ENCODE data around the gene CDC42BPB. TPM values are rescaled to one million over a fixed set of nuclear protein-coding genes. Genes with fewer than 3 reads are reported as not detected.

Gene CDC42BPB
- total and polyA plus RNA-seq, 2 of the 4 experiments (the other 2 are of a cell fraction) = 49.1 to 81.4 TPM

- H2BK120ac ChIP-seq (ENCODE audit: low read depth, low read length) = no peak overlapping the region
- no peak overlapping the region for H3K9ac ChIP-seq (ENCODE audit: low read depth, low read length)
- no peak for ATAC-seq (ENCODE audit: low read depth)
- H2AK9ac ChIP-seq (replicated peaks; ENCODE audit: low read depth, low read length, poor library complexity) = no peak overlapping the region
- no peaks in the 10 kb centered on the region for H3K27me3 ChIP-seq (ENCODE audit: control insufficient read depth, insufficient read depth, low read length)
- H4K5ac ChIP-seq (ENCODE audit: low read depth, low read length) = no peak overlapping the region
- H3K4me3 ChIP-seq (ENCODE audit: insufficient read depth, low read depth, low read length) = no peak overlapping the region
- no peak overlapping the region for H4K91ac ChIP-seq (ENCODE audit: insufficient read depth, low read depth, low read length)
- dilution Hi-C loops (cut with HindIII; ENCODE audit: low sequenced_read_pairs, unreplicated experiment) (no loop called here), in situ Hi-C loops (cut with MboI; ENCODE audit: low sequenced_read_pairs) (no loop called here), intact Hi-C loops (cut with micrococcal nuclease) (no loop called here)
- H3K23ac ChIP-seq (ENCODE audit: low read depth, low read length) = no peak overlapping the region
- no peak overlapping the region for H3K4ac ChIP-seq (ENCODE audit: low read depth, low read length)
- H2AFZ ChIP-seq (replicated peaks; ENCODE audit: low read length, poor library complexity) = no peak overlapping the region
- H3K14ac ChIP-seq (replicated peaks; ENCODE audit: low read depth, low read length) = no peak overlapping the region
- H2BK15ac ChIP-seq (ENCODE audit: low read depth, low read length) = no peak overlapping the region
- no peaks in the 10 kb centered on the region for H3K9me3 ChIP-seq (ENCODE audit: control insufficient read depth, insufficient read depth, low read length)
- no peak for TF ChIP-seq BHLHE40 (IDR thresholded peaks at IDR 0.05; ENCODE audit: low read depth, low read length)
- no peak for TF ChIP-seq MXI1 (IDR thresholded peaks at IDR 0.05; ENCODE audit: borderline replicate concordance, low read depth, low read length)
- TF ChIP-seq, protein P1, sequence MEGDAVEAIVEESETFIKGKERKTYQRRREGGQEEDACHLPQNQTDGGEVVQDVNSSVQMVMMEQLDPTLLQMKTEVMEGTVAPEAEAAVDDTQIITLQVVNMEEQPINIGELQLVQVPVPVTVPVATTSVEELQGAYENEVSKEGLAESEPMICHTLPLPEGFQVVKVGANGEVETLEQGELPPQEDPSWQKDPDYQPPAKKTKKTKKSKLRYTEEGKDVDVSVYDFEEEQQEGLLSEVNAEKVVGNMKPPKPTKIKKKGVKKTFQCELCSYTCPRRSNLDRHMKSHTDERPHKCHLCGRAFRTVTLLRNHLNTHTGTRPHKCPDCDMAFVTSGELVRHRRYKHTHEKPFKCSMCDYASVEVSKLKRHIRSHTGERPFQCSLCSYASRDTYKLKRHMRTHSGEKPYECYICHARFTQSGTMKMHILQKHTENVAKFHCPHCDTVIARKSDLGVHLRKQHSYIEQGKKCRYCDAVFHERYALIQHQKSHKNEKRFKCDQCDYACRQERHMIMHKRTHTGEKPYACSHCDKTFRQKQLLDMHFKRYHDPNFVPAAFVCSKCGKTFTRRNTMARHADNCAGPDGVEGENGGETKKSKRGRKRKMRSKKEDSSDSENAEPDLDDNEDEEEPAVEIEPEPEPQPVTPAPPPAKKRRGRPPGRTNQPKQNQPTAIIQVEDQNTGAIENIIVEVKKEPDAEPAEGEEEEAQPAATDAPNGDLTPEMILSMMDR (conservative IDR thresholded peaks at IDR 0.05; ENCODE audit: low read depth, low read length) = no peak
- TF ChIP-seq RAD21 (IDR thresholded peaks at IDR 0.05; ENCODE audit: low read length) = no peak
- TF ChIP-seq USF2 (IDR thresholded peaks at IDR 0.05; ENCODE audit: low read depth, low read length) = no peak
- TF ChIP-seq SMC3 (IDR thresholded peaks at IDR 0.05; ENCODE audit: low read depth, low read length) = no peak
- no peak for TF ChIP-seq POLR2A (IDR thresholded peaks at IDR 0.05; ENCODE audit: low read depth, low read length)
- no peak for TF ChIP-seq MAZ (IDR thresholded peaks at IDR 0.05; ENCODE audit: borderline replicate concordance, low read depth, low read length)
- no peak for TF ChIP-seq CEBPB (IDR thresholded peaks at IDR 0.05; ENCODE audit: low read depth, low read length)
- TF ChIP-seq NFE2L2 (IDR thresholded peaks at IDR 0.05; ENCODE audit: low read depth, low read length) = no peak
- no peak for TF ChIP-seq RFX5 (IDR thresholded peaks at IDR 0.05; ENCODE audit: low read depth, low read length)
- no peak for TF ChIP-seq FOS (IDR thresholded peaks at IDR 0.05; ENCODE audit: low read depth, low read length)
- TF ChIP-seq RCOR1 (IDR thresholded peaks at IDR 0.05; ENCODE audit: insufficient replicate concordance, low read length) = no peak
- TF ChIP-seq MAFK (IDR thresholded peaks at IDR 0.05; ENCODE audit: low read depth, low read length) = no peak
- no peak for TF ChIP-seq CHD1 (IDR thresholded peaks at IDR 0.05; ENCODE audit: low read depth, low read length)
- TF ChIP-seq, protein P2, sequence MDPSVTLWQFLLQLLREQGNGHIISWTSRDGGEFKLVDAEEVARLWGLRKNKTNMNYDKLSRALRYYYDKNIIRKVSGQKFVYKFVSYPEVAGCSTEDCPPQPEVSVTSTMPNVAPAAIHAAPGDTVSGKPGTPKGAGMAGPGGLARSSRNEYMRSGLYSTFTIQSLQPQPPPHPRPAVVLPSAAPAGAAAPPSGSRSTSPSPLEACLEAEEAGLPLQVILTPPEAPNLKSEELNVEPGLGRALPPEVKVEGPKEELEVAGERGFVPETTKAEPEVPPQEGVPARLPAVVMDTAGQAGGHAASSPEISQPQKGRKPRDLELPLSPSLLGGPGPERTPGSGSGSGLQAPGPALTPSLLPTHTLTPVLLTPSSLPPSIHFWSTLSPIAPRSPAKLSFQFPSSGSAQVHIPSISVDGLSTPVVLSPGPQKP (IDR thresholded peaks at IDR 0.05; ENCODE audit: borderline replicate concordance, low read depth, low read length) = no peak
- H2BK5ac ChIP-seq (ENCODE audit: low read depth, low read length, poor library complexity, severe bottlenecking) = no peak overlapping the region
- H2AK5ac ChIP-seq (ENCODE audit: low read depth, low read length) = no peak overlapping the region
- BruUV-seq (replicated peaks) = no TSS peak
- 90% methylated on average over 4 of the region's 16 CpGs; no CpG with 5 or more reads in 1 of the 2 experiments for WGBS, 2 experiments (ENCODE audit: extremely low coverage in 2 of 2, insufficient read length in 1 of 2)
- no peak overlapping the region for H3K4me2 ChIP-seq (ENCODE audit: low read depth, low read length)
- H4K20me1 ChIP-seq (ENCODE audit: insufficient read depth, low read length) = peaks cover 7% of the 10 kb centered on the region
- POLR2A ChIA-PET (ENCODE audit: unreplicated experiment) = no interaction called here
- CTCF ChIA-PET = no interaction called here
- peaks cover 3 to 31% of the 10 kb centered on the region in 2 experiments for H3K79me1 ChIP-seq (ENCODE audit: low read depth in 1 of 2, low read length in 2 of 2)
- no peak overlapping the region for H3K18ac ChIP-seq (ENCODE audit: low read depth, low read length)
- H3K27ac ChIP-seq (ENCODE audit: insufficient read depth, low read length) = no peak overlapping the region
- no peaks in the 10 kb centered on the region; the same call in 1 of the 2 replicates for H3K4me1 ChIP-seq (ENCODE audit: control insufficient read depth, insufficient read depth, low read length)
- no peak for DNase-seq
- H3K36me3 ChIP-seq (ENCODE audit: control insufficient read depth, insufficient read depth, low read length) = peaks cover 77% of the 10 kb centered on the region
- no peak overlapping the region for H4K8ac ChIP-seq (ENCODE audit: low read depth in 2 of 2, low read length in 2 of 2)
- H2BK20ac ChIP-seq (ENCODE audit: low read depth, low read length) = no peak overlapping the region
- H3K56ac ChIP-seq (ENCODE audit: extremely low read depth, insufficient read depth, low read length) = no peak overlapping the region
- peaks cover 4% of the 10 kb centered on the region; the same call in 1 of the 2 replicates for H3K9me1 ChIP-seq (ENCODE audit: insufficient read depth, low read length)
Measured at GRCh38 chr14:102943454-102943853, 113.9 kb downstream of the CDC42BPB start.
